Kidney (tissue), 14 donors: ENCODE data around the gene AKAP3. TPM values are rescaled to one million over a fixed set of nuclear protein-coding genes. Genes with fewer than 3 reads are reported as not detected.

ENCODE experiments used
- DNase-seq, 5 donors: peaks; one replicate each; pipeline ENCODE4 v3.0.0-alpha.2; 2013 to 2020
- FAIRE-seq: peaks from 2 replicates; lab custom pipeline; 2012; peaks lifted over from hg19 to GRCh38; lab: Jason Lieb, UNC
- H3K27ac ChIP-seq, 2 donors: one replicate each; pipeline ENCODE4 v1.7.0; 2013; ENCODE audit warnings: low read depth in 2 of 2, low read length in 2 of 2, inconsistent platforms in 1 of 2
- H3K27me3 ChIP-seq: one replicate; pipeline ENCODE4 v1.7.1; 2013; ENCODE audit warnings: low read length, inconsistent platforms; ENCODE audit not compliant: control insufficient read depth, insufficient read depth
- H3K36me3 ChIP-seq, 3 donors: one replicate each; pipeline versions ENCODE4 v1.7.0 to v1.7.1; 2013; ENCODE audit warnings: low read length in 3 of 3, control low read depth in 1 of 3, inconsistent platforms in 1 of 3; ENCODE audit not compliant: insufficient read depth in 3 of 3, control insufficient read depth in 2 of 3
- H3K4me1 ChIP-seq, 3 donors: one replicate each; pipeline versions ENCODE4 v1.7.0 to v1.7.1; 2013; ENCODE audit warnings: low read length in 3 of 3, inconsistent platforms in 1 of 3, low read depth in 1 of 3; ENCODE audit not compliant: control insufficient read depth in 2 of 3, insufficient read depth in 2 of 3
- H3K4me3 ChIP-seq, 3 donors: one replicate each; pipeline versions ENCODE4 v1.7.0 to v1.8.1; 2013; ENCODE audit warnings: low read length in 3 of 3, control low read depth in 1 of 3, inconsistent platforms in 1 of 3
- H3K9ac ChIP-seq, 3 donors: one replicate each; pipeline versions ENCODE4 v1.7.0 to v1.7.1; 2013; ENCODE audit warnings: low read length in 3 of 3, control low read depth in 1 of 3, inconsistent platforms in 1 of 3
- H3K9me3 ChIP-seq, 3 donors: one replicate each; pipeline versions ENCODE4 v1.7.0 to v1.7.1; 2013; ENCODE audit warnings: low read length in 3 of 3, control low read depth in 1 of 3, inconsistent platforms in 1 of 3; ENCODE audit not compliant: control insufficient read depth in 2 of 3, insufficient read depth in 1 of 3
- CTCF ChIP-seq: IDR thresholded peaks from 3 replicates; pipeline ENCODE4 v1.5.1; 2012; ENCODE audit warnings: mild to moderate bottlenecking, moderate library complexity, borderline replicate concordance; ENCODE audit not compliant: insufficient read depth; ENCODE audit errors: extremely low read depth
- intact Hi-C: fragments of 100-400 bp; cut with DNase I; formaldehyde crosslinking; loops from one replicate; pipeline ENCODE4 v1.11.1; 2022
- polyA plus RNA-seq: library from polyadenylated mRNA; stranded (reverse); fragments of 350-450 nt; fragmentation: Illumina TruSeq; extraction: RNeasy Lipid Tissue Mini Kit (QIAGEN cat#74804); gene quantifications from one replicate; pipeline ENCODE4 v1.2.3, GENCODE V29; 2014; ENCODE audit warnings: low read depth, low replicate concordance; ENCODE audit not compliant: insufficient read depth
- total RNA-seq: library from RNA; stranded (reverse); fragmentation: NEBNext Ultra II Directional; extraction: Animal tissue kit (Norgen Biotek cat#: 25700); gene quantifications from one replicate; pipeline ENCODE4 v1.2.1, GENCODE V29; 2021
- donor health status: control.
- donor health status: control.
- donor health status: control.
- donor health status: control.
- donor health status: control.
- donor health status: DM: yes; HTN: yes; CAD: no.
- donor health status: Normal renal cell carcinoma (clear cell type).

The AKAP3 gene
- total and polyA plus RNA-seq, 2 donors from 2014 or later: 2.3 to 2.7 TPM

- Histone ChIP-seq H3K27ac (no peak overlapping the region), H3K9me3 (no peaks in the 10 kb centered on the region), H3K4me1 (no peaks in the 10 kb centered on the region), H3K27me3 (no peaks in the 10 kb centered on the region), H3K9ac (no peak overlapping the region), H3K36me3 (no peaks in the 10 kb centered on the region), H3K4me3 (no peak overlapping the region)
- intact Hi-C loops: no loop called here
- no peak for TF ChIP-seq CTCF
- DNase-seq (no peak), FAIRE-seq (no peak)
These were observed 22.3 kb downstream of the AKAP3 start for GRCh38 chr12:4626543-4626942.

GRCh38 chr12:4621511-4621910 is 27.3 kb downstream of the AKAP3 start:
- no peaks in the 10 kb centered on the region for H3K27me3 ChIP-seq
- no peaks in the 10 kb centered on the region for H3K4me1 ChIP-seq
- FAIRE-seq (no peak), DNase-seq (no peak)
- no peaks in the 10 kb centered on the region for H3K9me3 ChIP-seq
- no peak overlapping the region for H3K4me3 ChIP-seq
- TF ChIP-seq CTCF: no peak
- H3K9ac ChIP-seq: no peak overlapping the region
- no peaks in the 10 kb centered on the region for H3K36me3 ChIP-seq
- intact Hi-C loops: no loop called here
- H3K27ac ChIP-seq: no peak overlapping the region

- H3K9me3 ChIP-seq: no peaks in the 10 kb centered on the region
- H3K27me3 ChIP-seq: no peaks in the 10 kb centered on the region
- H3K27ac ChIP-seq: no peak overlapping the region
- intact Hi-C loops: no loop called here
- H3K4me1 ChIP-seq: no peaks in the 10 kb centered on the region
- DNase-seq (no peak), FAIRE-seq (no peak)
- H3K9ac ChIP-seq: no peak overlapping the region
- H3K4me3 ChIP-seq: no peak overlapping the region
- peaks cover 3 to 23% (median 18%) of the 10 kb centered on the region in 3 donors for H3K36me3 ChIP-seq
- TF ChIP-seq CTCF: no peak
These were observed 33.2 kb downstream of the AKAP3 start for GRCh38 chr12:4615667-4616066.

GRCh38 chr12:4610481-4610880 is 38.4 kb downstream of the AKAP3 start:
- no peak for FAIRE-seq
- Histone ChIP-seq H3K4me3 (no peak overlapping the region), H3K9ac (no peak overlapping the region), H3K27ac (no peak overlapping the region), H3K36me3 (peaks cover 3 to 32% (median 21%) of the 10 kb centered on the region in 3 donors), H3K27me3 (no peaks in the 10 kb centered on the region), H3K9me3 (no peaks in the 10 kb centered on the region), H3K4me1 (no peaks in the 10 kb centered on the region)
- intact Hi-C loops: no loop called here
- no peak for DNase-seq
- TF ChIP-seq CTCF: no peak
